Esophagus mucosa (tissue), 1 donor: ENCODE results near the gene C11orf54. TPM values are rescaled to one million over a fixed set of nuclear protein-coding genes. Genes with fewer than 3 reads are reported as not detected.
"Not testable (repeated sequence)": the region's sequence is repeated elsewhere in the genome, so short reads cannot be mapped to it uniquely, and the experiment has no call there.

Experiments
- ATAC-seq: fragments of 200-7000 bp; cut with Tn5 transposase; one replicate; pipeline ENCODE4 v1.9.1; 2020
- total RNA-seq: library from RNA; stranded (reverse); gene quantifications from one replicate; pipeline ENCODE4 v1.2.4, GENCODE V29; 2023
- donor health status: DM: yes; HTN: yes; CAD: no.

The C11orf54 gene
- total RNA-seq, 1 donor from 2014 or later = 7.7 TPM

GRCh38 chr11:93767018-93767417, 25.5 kb downstream of the C11orf54 start:
- ATAC-seq = no peak

- no peak for ATAC-seq
Observed at GRCh38 chr11:93770160-93770559, 28.7 kb downstream of the C11orf54 start.

- peak; percentile 55 for ATAC-seq
Observed at GRCh38 chr11:93772123-93772522, 30.7 kb downstream of the C11orf54 start.

GRCh38 chr11:93773045-93773477, 31.6 kb downstream of the C11orf54 start:
- no peak for ATAC-seq

GRCh38 chr11:93773601-93774200, 32.2 kb downstream of the C11orf54 start:
- ATAC-seq = no peak

- not testable (repeated sequence) for ATAC-seq
Observed at GRCh38 chr11:93774560-93774959, 33.1 kb downstream of the C11orf54 start.

GRCh38 chr11:93775289-93775688, 33.8 kb downstream of the C11orf54 start:
- ATAC-seq = no peak

GRCh38 chr11:93783362-93783761, 41.9 kb downstream of the C11orf54 start:
- no peak for ATAC-seq

GRCh38 chr11:93783765-93784144, 42.3 kb downstream of the C11orf54 start:
- peak; percentile 5 for ATAC-seq

GRCh38 chr11:93784145-93784934, 42.9 kb downstream of the C11orf54 start, which contains the start of gene MED17:
Gene MED17 (plus strand): TSS chr11:93784282. CDS start chr11:93784514, 232 bp downstream.
- peak; percentile 100 for ATAC-seq

- no peak for ATAC-seq
Observed at GRCh38 chr11:93784935-93785360, 43.5 kb downstream of the C11orf54 start.

- ATAC-seq = no peak
Observed at GRCh38 chr11:93791493-93791892, 50.0 kb downstream of the C11orf54 start.

GRCh38 chr11:93796441-93797231, 55.2 kb downstream of the C11orf54 start:
- no peak for ATAC-seq

GRCh38 chr11:93801366-93801765, 59.9 kb downstream of the C11orf54 start:
- no peak for ATAC-seq

- no peak for ATAC-seq
Observed at GRCh38 chr11:93804879-93805278, 63.4 kb downstream of the C11orf54 start.

GRCh38 chr11:93807980-93808379, 66.5 kb downstream of the C11orf54 start:
- ATAC-seq = no peak

- ATAC-seq = no peak
Observed at GRCh38 chr11:93813974-93814373, 72.5 kb downstream of the C11orf54 start.

Other genes starting within 250 kb of the C11orf54 start
- 11.1 TPM for gene SMCO4, start 198.3 kb upstream of the C11orf54 start, total RNA-seq
- 4.9 TPM for gene CEP295, start 80.0 kb upstream of the C11orf54 start, total RNA-seq
- gene TAF1D, start 177 bp upstream of the C11orf54 start, total RNA-seq = 70.3 TPM
- gene MED17, start 42.6 kb downstream of the C11orf54 start, total RNA-seq = 16.0 TPM
- 0.16 TPM for gene VSTM5, start 108.9 kb downstream of the C11orf54 start, total RNA-seq